Sigmoid colon (tissue), 7 donors: ENCODE data around the gene TMEM145. TPM values are rescaled to one million over a fixed set of nuclear protein-coding genes. Genes with fewer than 3 reads are reported as not detected.

ENCODE experiments used
- DNase-seq: peaks from one replicate; pipeline ENCODE4 v3.0.0-alpha.2; 2019
- H3K27ac ChIP-seq, 4 donors: fragments of 200-600 bp; sonication (generic); one replicate each; pipeline ENCODE4 v1.5.1; 2016 to 2019; ENCODE audit warnings: mild to moderate bottlenecking in 1 of 4
- H3K27me3 ChIP-seq, 3 donors: fragments of 200-600 bp; sonication (generic); one replicate each; pipeline ENCODE4 v1.5.1; 2019; ENCODE audit warnings: mild to moderate bottlenecking in 1 of 3
- H3K36me3 ChIP-seq, 4 donors: fragments of 200-600 bp; sonication (generic); one replicate each; pipeline ENCODE4 v1.5.1; 2016 to 2019
- H3K4me1 ChIP-seq, 4 donors: fragments of 200-600 bp; sonication (generic); one replicate each; pipeline ENCODE4 v1.5.1; 2017 to 2019
- H3K4me3 ChIP-seq, 4 donors: fragments of 200-600 bp; sonication (generic); one replicate each; pipeline ENCODE4 v1.5.1; 2017 to 2019; ENCODE audit warnings: mild to moderate bottlenecking in 2 of 4, moderate library complexity in 1 of 4
- H3K9me3 ChIP-seq, 4 donors: fragments of 200-600 bp in 3 of 4; sonication (generic) in 3 of 4; one replicate each; pipeline versions ENCODE4 v1.5.1 to v1.6.1; 2013 to 2019
- EP300 ChIP-seq, 4 donors: sonication (generic); formaldehyde crosslinking; IDR thresholded peaks; one replicate each; pipeline ENCODE4 v1.6.1; 2017; ENCODE audit warnings: antibody characterized with exemption in 4 of 4
- POLR2A ChIP-seq, 2 donors: fragments of 450-650 bp; IDR thresholded peaks; one replicate each; pipeline ENCODE4 v1.6.1; 2016; ENCODE audit warnings: antibody characterized with exemption in 2 of 2, mild to moderate bottlenecking in 2 of 2, moderate library complexity in 2 of 2
- POLR2AphosphoS5 ChIP-seq, 4 donors: sonication (generic); formaldehyde crosslinking; IDR thresholded peaks; one replicate each; pipeline ENCODE4 v1.6.1; 2017; ENCODE audit warnings: antibody characterized with exemption in 4 of 4
- WGBS, 2 donors: extraction: QIAGEN DNeasy Blood & Tissue Kit; methylation state at CpG; one replicate each; pipeline ENCODE4 v1.1.7; 2013; 5-methylcytosine and 5-hydroxymethylcytosine counted together
- intact Hi-C: fragments of 100-400 bp; cut with DNase I; formaldehyde crosslinking; loops from one replicate; pipeline ENCODE4 v1.15.1; 2023
- polyA plus RNA-seq, 3 donors: library from polyadenylated mRNA; stranded (reverse); fragments of 200-250 nt; gene quantifications; one replicate each; pipeline ENCODE4 v1.2.3, GENCODE V29; 2013
- total RNA-seq, 4 donors: library from RNA; depleted of rRNA; stranded (reverse); fragments of >200 nt; gene quantifications; one replicate each; pipeline ENCODE4 v1.1.0, GENCODE V29; 2016
- TF ChIP-seq, protein P1 (sequence below), 4 experiments: fragments of 450-650 bp in 3 of 4; fragments of 200-600 bp in 1 of 4; IDR thresholded peaks; one replicate each; pipeline ENCODE4 v1.5.1; 2016 to 2019; ENCODE audit warnings: antibody characterized with exemption in 4 of 4, mild to moderate bottlenecking in 3 of 4, moderate library complexity in 2 of 4
- donor health status: healthy with polysubstance abuse.
- donor health status: Bipolar disorder and iron deficiency.
- donor health status: healthy.

The TMEM145 gene
- total and polyA plus RNA-seq, 7 donors: 0.54 to 4.4 (median 0.65) TPM; not detected in 3

DNA sequence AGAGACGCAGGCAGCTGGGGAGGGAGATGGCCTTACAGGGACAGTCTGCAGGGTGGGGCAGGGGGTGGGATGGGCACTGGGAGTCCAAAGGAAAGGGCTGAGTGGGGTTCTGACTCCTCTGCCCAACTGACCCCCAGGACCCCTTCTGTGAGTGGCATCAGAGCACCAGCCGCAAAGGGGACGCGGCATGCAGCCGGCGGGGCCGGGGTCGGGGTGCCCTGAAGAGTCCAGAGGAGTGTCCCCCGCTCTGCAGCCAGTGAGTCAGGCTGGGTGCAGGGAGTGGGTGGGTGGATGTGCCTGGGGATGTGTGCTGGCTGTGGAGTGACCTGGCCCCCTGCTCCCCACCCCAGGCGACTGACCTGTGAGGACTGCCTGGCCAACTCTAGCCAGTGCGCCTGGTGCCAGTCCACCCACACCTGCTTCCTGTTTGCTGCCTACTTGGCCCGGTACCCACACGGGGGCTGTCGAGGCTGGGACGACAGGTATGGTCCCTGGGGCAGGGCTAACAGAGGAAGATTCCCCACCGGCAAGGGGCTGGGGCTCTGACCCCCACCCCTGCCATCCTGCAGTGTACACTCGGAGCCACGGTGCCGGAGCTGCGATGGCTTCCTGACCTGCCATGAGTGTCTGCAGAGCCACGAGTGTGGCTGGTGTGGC is 38.1 kb downstream of the TMEM145 start:
- intact Hi-C loops: no loop called here
- 94 to 95% methylated on average over 21 of the region's 21 CpGs for WGBS, 2 donors
- no peaks in the 10 kb centered on the region for H3K9me3 ChIP-seq
- H3K4me1 ChIP-seq: no peaks in the 10 kb centered on the region
- H3K27me3 ChIP-seq: no peaks in the 10 kb centered on the region
- TF ChIP-seq EP300 (IDR thresholded peaks at IDR 0.05) (no peak), POLR2A (IDR thresholded peaks at IDR 0.05) (no peak), POLR2AphosphoS5 (IDR thresholded peaks at IDR 0.05) (no peak)
- TF ChIP-seq, protein P1, sequence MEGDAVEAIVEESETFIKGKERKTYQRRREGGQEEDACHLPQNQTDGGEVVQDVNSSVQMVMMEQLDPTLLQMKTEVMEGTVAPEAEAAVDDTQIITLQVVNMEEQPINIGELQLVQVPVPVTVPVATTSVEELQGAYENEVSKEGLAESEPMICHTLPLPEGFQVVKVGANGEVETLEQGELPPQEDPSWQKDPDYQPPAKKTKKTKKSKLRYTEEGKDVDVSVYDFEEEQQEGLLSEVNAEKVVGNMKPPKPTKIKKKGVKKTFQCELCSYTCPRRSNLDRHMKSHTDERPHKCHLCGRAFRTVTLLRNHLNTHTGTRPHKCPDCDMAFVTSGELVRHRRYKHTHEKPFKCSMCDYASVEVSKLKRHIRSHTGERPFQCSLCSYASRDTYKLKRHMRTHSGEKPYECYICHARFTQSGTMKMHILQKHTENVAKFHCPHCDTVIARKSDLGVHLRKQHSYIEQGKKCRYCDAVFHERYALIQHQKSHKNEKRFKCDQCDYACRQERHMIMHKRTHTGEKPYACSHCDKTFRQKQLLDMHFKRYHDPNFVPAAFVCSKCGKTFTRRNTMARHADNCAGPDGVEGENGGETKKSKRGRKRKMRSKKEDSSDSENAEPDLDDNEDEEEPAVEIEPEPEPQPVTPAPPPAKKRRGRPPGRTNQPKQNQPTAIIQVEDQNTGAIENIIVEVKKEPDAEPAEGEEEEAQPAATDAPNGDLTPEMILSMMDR (IDR thresholded peaks at IDR 0.05): no peak
- no peak overlapping the region for H3K27ac ChIP-seq
- peaks cover 9 to 65% (median 16%) of the 10 kb centered on the region in 4 donors for H3K36me3 ChIP-seq
- DNase-seq: no peak
- no peak overlapping the region for H3K4me3 ChIP-seq

DNA sequence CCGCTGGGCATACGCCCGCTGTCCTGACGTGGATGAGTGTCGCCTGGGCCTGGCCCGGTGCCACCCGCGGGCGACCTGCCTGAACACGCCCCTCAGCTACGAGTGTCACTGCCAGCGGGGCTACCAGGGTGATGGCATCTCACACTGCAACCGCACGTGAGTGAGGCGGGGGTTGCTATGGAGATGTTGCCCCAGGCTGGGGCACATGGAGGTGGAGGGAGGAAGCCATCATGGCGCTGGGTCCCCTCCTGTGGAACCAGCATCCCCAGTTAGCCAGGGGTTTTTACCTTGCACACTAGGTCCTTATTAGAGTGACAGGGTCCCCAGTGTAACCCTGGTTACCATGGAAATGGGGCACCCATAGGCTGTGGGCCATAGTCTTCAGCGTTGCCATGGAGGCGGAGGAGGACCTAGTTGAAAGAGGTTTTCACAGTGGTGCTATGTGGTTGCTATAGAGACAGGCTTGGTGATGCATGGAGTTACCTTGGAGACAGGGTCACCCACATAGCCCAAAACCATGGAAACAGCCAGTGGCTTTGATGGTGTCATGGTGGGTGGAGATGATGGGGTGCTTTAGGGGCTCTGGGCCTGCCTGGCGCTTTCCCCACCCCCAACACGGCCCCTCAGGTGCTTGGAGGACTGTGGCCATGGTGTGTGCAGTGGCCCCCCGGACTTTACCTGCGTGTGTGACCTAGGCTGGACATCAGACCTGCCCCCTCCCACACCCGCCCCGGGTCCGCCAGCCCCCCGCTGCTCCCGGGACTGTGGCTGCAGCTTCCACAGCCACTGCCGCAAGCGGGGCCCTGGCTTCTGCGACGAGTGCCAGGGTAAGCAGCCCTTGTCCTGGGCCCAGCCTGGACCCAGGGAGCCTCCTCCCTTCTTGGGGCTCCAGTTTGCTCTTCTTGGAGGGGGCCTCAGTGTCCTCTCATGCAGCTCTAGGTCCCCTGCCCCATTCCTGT is 39.5 kb downstream of the TMEM145 start:
- Histone ChIP-seq H3K9me3 (no peaks in the 10 kb centered on the region), H3K27me3 (no peaks in the 10 kb centered on the region), H3K27ac (no peak overlapping the region), H3K4me3 (no peak overlapping the region), H3K4me1 (no peaks in the 10 kb centered on the region), H3K36me3 (peaks cover 23 to 79% (median 28%) of the 10 kb centered on the region in 4 donors)
- intact Hi-C loops: no loop called here
- TF ChIP-seq EP300 (IDR thresholded peaks at IDR 0.05) (no peak), POLR2A (IDR thresholded peaks at IDR 0.05) (no peak), POLR2AphosphoS5 (IDR thresholded peaks at IDR 0.05) (no peak)
- TF ChIP-seq, protein P1 (IDR thresholded peaks at IDR 0.05): no peak
- WGBS, 2 donors: 85 to 93% methylated on average over 31 of the region's 31 CpGs
- DNase-seq: no peak

DNA sequence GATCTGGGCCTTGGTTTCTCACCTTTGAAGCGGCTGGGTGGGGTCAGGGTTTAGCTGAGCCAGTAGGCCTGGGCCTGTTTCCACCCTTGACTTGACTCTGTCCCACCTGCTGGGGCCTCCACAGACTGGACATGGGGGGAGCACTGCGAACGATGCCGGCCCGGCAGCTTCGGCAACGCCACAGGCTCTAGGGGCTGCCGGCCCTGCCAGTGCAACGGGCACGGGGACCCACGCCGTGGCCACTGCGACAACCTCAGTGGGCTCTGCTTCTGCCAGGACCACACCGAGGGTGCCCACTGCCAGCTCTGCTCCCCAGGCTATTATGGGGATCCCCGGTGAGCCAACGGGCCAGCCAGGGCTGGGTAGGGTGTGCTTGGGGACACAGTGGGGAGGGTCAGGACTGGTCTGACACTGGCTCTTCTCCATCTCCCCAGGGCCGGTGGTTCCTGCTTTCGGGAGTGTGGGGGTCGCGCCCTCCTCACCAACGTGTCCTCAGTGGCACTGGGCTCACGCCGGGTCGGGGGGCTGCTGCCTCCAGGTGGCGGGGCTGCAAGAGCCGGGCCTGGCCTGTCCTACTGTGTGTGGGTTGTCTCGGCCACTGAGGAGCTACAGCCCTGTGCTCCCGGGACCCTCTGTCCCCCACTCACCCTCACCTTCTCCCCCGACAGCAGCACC is 40.4 kb downstream of the TMEM145 start:
- Histone ChIP-seq H3K27ac (no peak overlapping the region), H3K4me3 (no peak overlapping the region), H3K9me3 (no peaks in the 10 kb centered on the region), H3K27me3 (no peaks in the 10 kb centered on the region), H3K36me3 (peaks cover 20 to 80% (median 31%) of the 10 kb centered on the region in 4 donors), H3K4me1 (no peaks in the 10 kb centered on the region)
- no peak for DNase-seq
- TF ChIP-seq EP300 (IDR thresholded peaks at IDR 0.05) (no peak), POLR2AphosphoS5 (IDR thresholded peaks at IDR 0.05) (no peak), POLR2A (IDR thresholded peaks at IDR 0.05) (no peak)
- TF ChIP-seq, protein P1 (IDR thresholded peaks at IDR 0.05): no peak
- intact Hi-C loops: no loop called here
- WGBS, 2 donors: 96% methylated on average over 29 of the region's 29 CpGs

DNA sequence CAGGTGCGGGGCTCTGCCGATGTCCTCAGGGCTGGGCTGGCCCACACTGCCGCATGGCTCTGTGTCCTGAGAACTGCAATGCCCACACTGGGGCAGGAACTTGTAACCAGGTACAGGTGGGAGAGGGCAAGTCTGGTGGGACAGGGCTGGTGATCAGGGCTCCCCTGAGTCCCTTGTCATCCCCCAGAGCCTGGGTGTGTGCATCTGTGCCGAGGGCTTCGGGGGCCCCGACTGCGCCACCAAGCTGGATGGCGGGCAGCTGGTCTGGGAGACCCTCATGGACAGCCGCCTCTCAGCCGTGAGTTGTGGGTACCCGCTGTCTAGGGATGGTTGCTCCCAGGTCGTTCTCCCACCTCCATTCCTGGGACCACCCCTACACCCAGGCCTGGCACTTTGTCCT is 42.8 kb downstream of the TMEM145 start:
- H3K4me3 ChIP-seq: no peak overlapping the region
- H3K36me3 ChIP-seq: peaks cover 17 to 90% (median 34%) of the 10 kb centered on the region in 4 donors
- 96% methylated on average over 12 of the region's 12 CpGs for WGBS, 2 donors
- intact Hi-C loops: no loop called here
- H3K9me3 ChIP-seq: no peaks in the 10 kb centered on the region
- no peaks in the 10 kb centered on the region for H3K27me3 ChIP-seq
- H3K4me1 ChIP-seq: no peaks in the 10 kb centered on the region
- H3K27ac ChIP-seq: no peak overlapping the region
- TF ChIP-seq POLR2A (IDR thresholded peaks at IDR 0.05): no peak
- TF ChIP-seq, protein P1 (IDR thresholded peaks at IDR 0.05): no peak
- no peak for TF ChIP-seq POLR2AphosphoS5 (IDR thresholded peaks at IDR 0.05)
- no peak for TF ChIP-seq EP300 (IDR thresholded peaks at IDR 0.05)
- DNase-seq: no peak
